ENCODE data around the gene ELL.

Gene ELL

GRCh38 chr19:18439910-18440237 lies 82.0 kb downstream of the ELL start:
- no peak for DNase-seq (ENCODE audit: low spot score)
- H3K9ac ChIP-seq (ENCODE audit: low read depth, low read length, poor library complexity): no peak overlapping the region
- peak overlapping the region; percentile 96 for H2AK5ac ChIP-seq (ENCODE audit: low read depth, low read length)
- H3K4me2 ChIP-seq (ENCODE audit: insufficient read depth, low read length, poor library complexity, severe bottlenecking): no peak overlapping the region
- peaks cover 0 to 4% of the 10 kb centered on the region in 2 donors for H3K9me3 ChIP-seq (replicated peaks in 1 of 2; ENCODE audit: control insufficient read depth in 2 of 2, insufficient read depth in 1 of 2, low read depth in 1 of 2, low read length in 2 of 2)
- peaks cover 16 to 27% of the 10 kb centered on the region in 2 donors for H3K36me3 ChIP-seq (replicated peaks in 1 of 2; ENCODE audit: control insufficient read depth in 2 of 2, insufficient read depth in 2 of 2, low read length in 2 of 2)
- H2BK15ac ChIP-seq (ENCODE audit: low read length): peak overlapping the region; percentile 95
- H4K8ac ChIP-seq (ENCODE audit: low read depth, low read length): no peak overlapping the region
- H3K79me1 ChIP-seq (ENCODE audit: low read depth, low read length): peaks cover 14% of the 10 kb centered on the region
- H3K18ac ChIP-seq (ENCODE audit: low read length): peak overlapping the region; percentile 87
- no peak overlapping the region for H2AFZ ChIP-seq (ENCODE audit: low read length)
- H2BK120ac ChIP-seq (ENCODE audit: low read depth, low read length): peak overlapping the region; percentile 29
- H4K91ac ChIP-seq (ENCODE audit: low read depth, low read length, poor library complexity): no peak overlapping the region
- H2BK5ac ChIP-seq (ENCODE audit: low read length): peak overlapping the region; percentile 76
- no peak overlapping the region for H3K14ac ChIP-seq (ENCODE audit: low read length)
- peak overlapping the region; percentile 91 for H3K27ac ChIP-seq (replicated peaks; ENCODE audit: low read length)
- H2BK12ac ChIP-seq (ENCODE audit: low read length): peak overlapping the region; percentile 28
- no peaks in the 10 kb centered on the region for H3K27me3 ChIP-seq (ENCODE audit: control insufficient read depth in 3 of 3, insufficient read depth in 3 of 3, low read depth in 1 of 3, low read length in 3 of 3)
- H3K4me1 ChIP-seq (ENCODE audit: control insufficient read depth in 2 of 2, insufficient read depth in 1 of 2, low read depth in 1 of 2, low read length in 2 of 2): peaks cover 30 to 40% of the 10 kb centered on the region in 2 donors
- no peak overlapping the region for H3K23ac ChIP-seq (ENCODE audit: low read depth, low read length, poor library complexity)
- no peak overlapping the region for H3K4ac ChIP-seq (ENCODE audit: low read length)
- no CpG with 5 or more reads among the region's 9 CpGs for WGBS, 2 donors (ENCODE audit: extremely low coverage in 2 of 2, insufficient read length in 2 of 2, insufficient replicate concordance in 1 of 2)
- no peak overlapping the region for H3K4me3 ChIP-seq (ENCODE audit: low read length in 2 of 2)

GRCh38 chr19:18439025-18439909 lies 82.6 kb downstream of the ELL start:
- H3K14ac ChIP-seq (ENCODE audit: low read length): no peak overlapping the region
- no peak for DNase-seq (ENCODE audit: low spot score)
- no CpG with 5 or more reads among the region's 13 CpGs for WGBS, 2 donors (ENCODE audit: extremely low coverage in 2 of 2, insufficient read length in 2 of 2, insufficient replicate concordance in 1 of 2)
- no peak overlapping the region for H4K8ac ChIP-seq (ENCODE audit: low read depth, low read length)
- no peak overlapping the region for H3K4ac ChIP-seq (ENCODE audit: low read length)
- peak overlapping the region; percentile 78 for H2BK12ac ChIP-seq (ENCODE audit: low read length)
- peak overlapping the region; percentile 100 for H2BK5ac ChIP-seq (ENCODE audit: low read length)
- peak overlapping the region; percentile 81 for H2BK120ac ChIP-seq (ENCODE audit: low read depth, low read length)
- peaks cover 0 to 4% of the 10 kb centered on the region in 2 donors for H3K9me3 ChIP-seq (replicated peaks in 1 of 2; ENCODE audit: control insufficient read depth in 2 of 2, insufficient read depth in 1 of 2, low read depth in 1 of 2, low read length in 2 of 2)
- H3K36me3 ChIP-seq (replicated peaks in 1 of 2; ENCODE audit: control insufficient read depth in 2 of 2, insufficient read depth in 2 of 2, low read length in 2 of 2): peaks cover 19 to 27% of the 10 kb centered on the region in 2 donors
- H2AFZ ChIP-seq (ENCODE audit: low read length): peak overlapping the region; percentile 87
- H3K4me1 ChIP-seq (ENCODE audit: control insufficient read depth in 2 of 2, insufficient read depth in 1 of 2, low read depth in 1 of 2, low read length in 2 of 2): peaks cover 32 to 43% of the 10 kb centered on the region in 2 donors
- peak overlapping the region; percentile 18 for H3K23ac ChIP-seq (ENCODE audit: low read depth, low read length, poor library complexity)
- H3K4me3 ChIP-seq (ENCODE audit: low read length in 2 of 2): peak overlapping the region in 1 of 2 donors; percentile 99
- H3K27ac ChIP-seq (replicated peaks; ENCODE audit: low read length): peak overlapping the region; percentile 91
- H3K4me2 ChIP-seq (ENCODE audit: insufficient read depth, low read length, poor library complexity, severe bottlenecking): peak overlapping the region; percentile 28
- H3K27me3 ChIP-seq (ENCODE audit: control insufficient read depth in 3 of 3, insufficient read depth in 3 of 3, low read depth in 1 of 3, low read length in 3 of 3): no peaks in the 10 kb centered on the region
- H2AK5ac ChIP-seq (ENCODE audit: low read depth, low read length): peak overlapping the region; percentile 98
- H3K9ac ChIP-seq (ENCODE audit: low read depth, low read length, poor library complexity): peak overlapping the region; percentile 68
- peak overlapping the region; percentile 100 for H3K18ac ChIP-seq (ENCODE audit: low read length)
- peak overlapping the region; percentile 100 for H2BK15ac ChIP-seq (ENCODE audit: low read length)
- H4K91ac ChIP-seq (ENCODE audit: low read depth, low read length, poor library complexity): peak overlapping the region; percentile 81
- H3K79me1 ChIP-seq (ENCODE audit: low read depth, low read length): peaks cover 14% of the 10 kb centered on the region

GRCh38 chr19:18438331-18439024 lies 83.4 kb downstream of the ELL start:
- DNase-seq (ENCODE audit: low spot score): no peak
- H2BK12ac ChIP-seq (ENCODE audit: low read length): peak overlapping the region; percentile 91
- peak overlapping the region; percentile 81 for H3K4ac ChIP-seq (ENCODE audit: low read length)
- H3K79me1 ChIP-seq (ENCODE audit: low read depth, low read length): peaks cover 14% of the 10 kb centered on the region
- peaks cover 0 to 4% of the 10 kb centered on the region in 2 donors for H3K9me3 ChIP-seq (replicated peaks in 1 of 2; ENCODE audit: control insufficient read depth in 2 of 2, insufficient read depth in 1 of 2, low read depth in 1 of 2, low read length in 2 of 2)
- no peaks in the 10 kb centered on the region for H3K27me3 ChIP-seq (ENCODE audit: control insufficient read depth in 3 of 3, insufficient read depth in 3 of 3, low read depth in 1 of 3, low read length in 3 of 3)
- no CpG with 5 or more reads among the region's 24 CpGs for WGBS, 2 donors (ENCODE audit: extremely low coverage in 2 of 2, insufficient read length in 2 of 2, insufficient replicate concordance in 1 of 2)
- peak overlapping the region; percentile 91 for H3K27ac ChIP-seq (replicated peaks; ENCODE audit: low read length)
- peak overlapping the region; percentile 95 for H3K9ac ChIP-seq (ENCODE audit: low read depth, low read length, poor library complexity)
- peak overlapping the region; percentile 100 for H3K18ac ChIP-seq (ENCODE audit: low read length)
- H2BK5ac ChIP-seq (ENCODE audit: low read length): peak overlapping the region; percentile 100
- H3K4me3 ChIP-seq (ENCODE audit: low read length in 2 of 2): peak overlapping the region; percentile 75 to 99
- peak overlapping the region; percentile 81 for H2BK120ac ChIP-seq (ENCODE audit: low read depth, low read length)
- peak overlapping the region; percentile 100 for H2BK15ac ChIP-seq (ENCODE audit: low read length)
- peaks cover 19 to 30% of the 10 kb centered on the region in 2 donors for H3K36me3 ChIP-seq (replicated peaks in 1 of 2; ENCODE audit: control insufficient read depth in 2 of 2, insufficient read depth in 2 of 2, low read length in 2 of 2)
- peaks cover 34 to 46% of the 10 kb centered on the region in 2 donors for H3K4me1 ChIP-seq (ENCODE audit: control insufficient read depth in 2 of 2, insufficient read depth in 1 of 2, low read depth in 1 of 2, low read length in 2 of 2)
- peak overlapping the region; percentile 58 for H3K4me2 ChIP-seq (ENCODE audit: insufficient read depth, low read length, poor library complexity, severe bottlenecking)
- peak overlapping the region; percentile 5 for H3K14ac ChIP-seq (ENCODE audit: low read length)
- H2AK5ac ChIP-seq (ENCODE audit: low read depth, low read length): peak overlapping the region; percentile 98
- H2AFZ ChIP-seq (ENCODE audit: low read length): peak overlapping the region; percentile 87
- no peak overlapping the region for H4K8ac ChIP-seq (ENCODE audit: low read depth, low read length)
- H4K91ac ChIP-seq (ENCODE audit: low read depth, low read length, poor library complexity): peak overlapping the region; percentile 81
- peak overlapping the region; percentile 93 for H3K23ac ChIP-seq (ENCODE audit: low read depth, low read length, poor library complexity)
